K562 (cell line): ENCODE measurements around the gene SLC4A1. TPM values are rescaled to one million over a fixed set of nuclear protein-coding genes. Genes with fewer than 3 reads are reported as not detected.

Experiments used
- ASH1L ChIP-seq: fragments of 450-650 bp; IDR thresholded peaks from 2 replicates; pipeline ENCODE4 v1.6.1; 2018; ENCODE audit warnings: borderline replicate concordance, mild to moderate bottlenecking, low read depth; ENCODE audit not compliant: partially characterized antibody
- CLOCK ChIP-seq: fragments of 250-450 bp; sonication (Bioruptor Pico); IDR thresholded peaks from 2 replicates; pipeline ENCODE4 v1.4.0; 2020; ENCODE audit warnings: mild to moderate bottlenecking, moderate library complexity, borderline replicate concordance
- CREB3L1 ChIP-seq: fragments of 450-650 bp; IDR thresholded peaks from 2 replicates; pipeline ENCODE4 v1.6.1; 2014; ENCODE audit warnings: low read depth, mild to moderate bottlenecking, moderate library complexity, borderline replicate concordance
- DDX20 ChIP-seq: fragments of 450-650 bp; IDR thresholded peaks from 2 replicates; pipeline ENCODE4 v1.6.1; 2016; ENCODE audit warnings: missing genetic modification characterization, low read depth, mild to moderate bottlenecking, missing compliant biosample characterization, moderate library complexity
- EGR1 ChIP-seq: fragments of 450-650 bp; conservative IDR thresholded peaks from 2 replicates; pipeline ENCODE4 v1.6.1; 2017; ENCODE audit warnings: mild to moderate bottlenecking
- GTF2A2 ChIP-seq: IDR thresholded peaks from 2 replicates; pipeline ENCODE4 v1.6.1; 2016; ENCODE audit warnings: mild to moderate bottlenecking, missing genetic modification characterization, missing compliant biosample characterization
- HSF4 ChIP-seq: fragments of 250-450 bp; sonication (Bioruptor Pico); IDR thresholded peaks from 2 replicates; pipeline ENCODE4 v2.1.2; 2022; ENCODE audit warnings: mild to moderate bottlenecking, moderate library complexity, borderline replicate concordance
- KDM1A ChIP-seq, 2 experiments: fragments of 450-650 bp; IDR thresholded peaks; 2 replicates each; pipeline ENCODE4 v1.6.1; 2016; ENCODE audit warnings: mild to moderate bottlenecking in 2 of 2
- MAX ChIP-seq: sonication (generic); formaldehyde crosslinking; IDR thresholded peaks from 2 replicates; pipeline ENCODE4 v1.9.0; 2022; ENCODE audit warnings: mild to moderate bottlenecking, missing genetic modification reagents
- MAZ ChIP-seq, 2 experiments: fragments of 450-650 bp in 1 of 2; sonication (generic) in 1 of 2; formaldehyde crosslinking; IDR thresholded peaks in 1 of 2; conservative IDR thresholded peaks in 1 of 2; 2 replicates each; pipeline versions ENCODE4 v1.4.0 to v1.5.0; 2020; ENCODE audit warnings: mild to moderate bottlenecking in 1 of 2, missing genetic modification reagents in 1 of 2
- NCOA2 ChIP-seq, 2 experiments: fragments of 450-650 bp; IDR thresholded peaks; 2 replicates each; pipeline ENCODE4 v1.6.1; 2018; ENCODE audit warnings: mild to moderate bottlenecking in 2 of 2, moderate library complexity in 1 of 2; ENCODE audit not compliant: partially characterized antibody in 2 of 2
- NFE2 ChIP-seq: IDR thresholded peaks from 2 replicates; pipeline ENCODE4 v1.6.1; 2014; ENCODE audit warnings: antibody characterized with exemption, low read depth
- NFE2L1 ChIP-seq: fragments of 450-650 bp; IDR thresholded peaks from 2 replicates; pipeline ENCODE4 v1.6.1; 2016; ENCODE audit warnings: missing genetic modification characterization, low read depth, mild to moderate bottlenecking, missing compliant biosample characterization, moderate library complexity, borderline replicate concordance
- RBM25 ChIP-seq: fragments of 200-400 bp; formaldehyde crosslinking; IDR thresholded peaks from 2 replicates; pipeline ENCODE4 v1.6.1; 2018; ENCODE audit warnings: low read length, low read depth, moderate library complexity; ENCODE audit not compliant: severe bottlenecking
- TCF15 ChIP-seq: fragments of 250-450 bp; sonication (Bioruptor Pico); IDR thresholded peaks from 2 replicates; pipeline ENCODE4 v1.8.0; 2022; ENCODE audit warnings: moderate library complexity, mild to moderate bottlenecking, inconsistent platforms
- TCFL5 ChIP-seq: fragments of 250-450 bp; sonication (Bioruptor Pico); conservative IDR thresholded peaks from 2 replicates; pipeline ENCODE4 v1.6.1; 2021; ENCODE audit warnings: mild to moderate bottlenecking, moderate library complexity, matching md5 sums
- ZFPM2 ChIP-seq: fragments of 250-450 bp; sonication (Bioruptor Pico); IDR thresholded peaks from 2 replicates; pipeline ENCODE4 v1.5.1; 2022; ENCODE audit warnings: mild to moderate bottlenecking
- ZFX ChIP-seq: sonication (generic); formaldehyde crosslinking; IDR thresholded peaks from 2 replicates; pipeline ENCODE4 v1.8.0; 2022; ENCODE audit warnings: mild to moderate bottlenecking, missing genetic modification reagents, moderate library complexity
- ZNF134 ChIP-seq: fragments of 250-450 bp; sonication (Bioruptor Pico); conservative IDR thresholded peaks from 2 replicates; pipeline ENCODE4 v1.4.0; 2020
- ZNF184 ChIP-seq: sonication (generic); formaldehyde crosslinking; IDR thresholded peaks from 2 replicates; pipeline ENCODE4 v1.5.0; 2020; ENCODE audit warnings: missing genetic modification reagents
- ZNF354B ChIP-seq: fragments of 250-450 bp; sonication (Bioruptor Pico); IDR thresholded peaks from 2 replicates; pipeline ENCODE4 v1.4.0; 2020
- ZNF511 ChIP-seq: sonication (generic); formaldehyde crosslinking; IDR thresholded peaks from 2 replicates; pipeline ENCODE4 v1.8.0; 2022; ENCODE audit warnings: mild to moderate bottlenecking, missing genetic modification reagents
- ZNF79 ChIP-seq: fragments of 250-450 bp; sonication (Bioruptor Pico); IDR thresholded peaks from 2 replicates; pipeline ENCODE4 v1.4.0; 2020; ENCODE audit warnings: low read depth, mild to moderate bottlenecking, moderate library complexity
- polyA plus RNA-seq, 8 experiments: library from polyadenylated mRNA; depleted of rRNA in 4 of 8; stranded (reverse) in 5 of 8; unstranded in 3 of 8; fragments of >200 nt; fragmentation: Nextera tagmentation in 2 of 8; fragmentation: Illumina TruSeq in 1 of 8; extraction: Ambion mirVana in 2 of 8; extraction: Trizol in 1 of 8; gene quantifications; 2 replicates each; pipeline versions ENCODE4 v1.2.1 to v1.2.3, GENCODE V29; 2011 to 2014; ENCODE audit warnings: inconsistent platforms in 1 of 8, missing spikeins in 1 of 8
- total RNA-seq, 7 experiments: library from RNA; depleted of rRNA in 6 of 7; stranded (reverse); fragments of >200 nt in 6 of 7; fragmentation: Illumina TruSeq in 2 of 7; extraction: Trizol in 2 of 7; gene quantifications; 2 replicates each; pipeline versions ENCODE4 v1.2.1 to v1.2.3, GENCODE V29; 2011 to 2021; ENCODE audit warnings: low replicate concordance in 1 of 7

Gene SLC4A1
- total and polyA plus RNA-seq, 9 of the 15 experiments (the other 6 are each of a cell fraction or from before 2014, with no cell fraction given), result 0.14 to 1.00 (median 0.53) TPM

- TF ChIP-seq MAX (CRISPR knock-in tag) (peak; percentile 93), TCFL5 (CRISPR knock-in tag) (no peak), ZNF354B (no peak), MAZ (CRISPR knock-in tag; conservative IDR thresholded peaks at IDR 0.05 in 1 of 2, IDR thresholded peaks at IDR 0.05 in 1 of 2) (peak; percentile 60 to 91), CREB3L1 (peak; percentile 47; the same call in 1 of the 2 replicates), ZNF511 (CRISPR knock-in tag) (no peak), ZFX (CRISPR knock-in tag) (peak; percentile 70), NCOA2 (IDR thresholded peaks at IDR 0.05; ENCODE audit: partially characterized antibody in 2 of 2) (no peak), HSF4 (no peak), ZNF184 (CRISPR knock-in tag) (0 out of 2 replicates have a peak, but pooled peaks have one; percentile 49), RBM25 (peak; percentile 96), NFE2L1 (tag) (peak; percentile 32; the same call in 1 of the 2 replicates), ZNF134 (CRISPR knock-in tag) (no peak), DDX20 (no peak), EGR1 (peak; percentile 71), KDM1A (IDR thresholded peaks at IDR 0.05) (peak; percentile 92 to 96), CLOCK (CRISPR knock-in tag) (no peak), ASH1L (no peak), GTF2A2 (tag) (no peak), NFE2 (peak; percentile 18; the same call in 1 of the 2 replicates), ZNF79 (no peak), ZFPM2 (CRISPR knock-in tag) (no peak), TCF15 (CRISPR knock-in tag) (no peak)
These were observed 1.4 kb downstream of the SLC4A1 start (continued) for GRCh38 chr17:44266402-44267164.
